GM19099 (cell line): ENCODE data around the gene STRA6.

Experiments
- POLR2A ChIP-seq: IDR thresholded peaks from 3 replicates; pipeline ENCODE4 v1.6.1; 2011; ENCODE audit warnings: low read depth; ENCODE audit not compliant: insufficient read length; ENCODE audit errors: extremely low read depth

Gene STRA6

DNA sequence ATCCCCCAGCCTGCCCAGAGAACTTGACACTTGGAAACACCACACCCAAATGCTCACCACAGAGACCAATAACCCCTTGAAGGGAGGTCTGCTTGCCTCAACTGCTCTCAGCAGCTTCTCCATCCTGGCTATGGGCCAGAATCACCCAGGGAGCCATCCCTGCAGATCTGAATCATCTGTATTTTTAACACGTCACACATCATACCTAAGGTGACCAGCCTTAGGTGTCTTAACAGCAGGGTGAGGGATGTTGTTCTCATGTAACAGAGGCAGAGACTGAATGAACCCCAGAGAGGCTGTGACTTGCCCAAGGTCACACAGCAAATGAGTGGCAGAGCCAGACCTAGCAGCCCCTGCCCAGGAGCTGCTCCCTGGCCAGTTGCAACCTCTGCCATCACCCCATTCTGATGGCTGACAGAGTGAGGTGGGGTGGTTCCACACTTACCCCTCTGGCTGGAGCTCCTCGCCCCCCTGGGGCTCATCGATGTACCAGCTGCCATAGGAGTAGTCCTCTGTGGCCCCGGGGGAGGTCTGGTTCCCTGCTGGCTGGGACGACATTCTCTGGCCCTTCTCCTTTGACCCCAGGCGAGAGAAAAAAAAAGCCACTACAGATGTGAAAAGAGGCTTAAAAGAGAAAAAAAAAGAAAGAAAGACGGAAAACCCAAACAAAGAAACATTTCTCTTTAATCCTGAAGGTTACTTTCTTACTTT, 722 bp downstream of the STRA6 start:
- TF ChIP-seq POLR2A, result no peak

DNA sequence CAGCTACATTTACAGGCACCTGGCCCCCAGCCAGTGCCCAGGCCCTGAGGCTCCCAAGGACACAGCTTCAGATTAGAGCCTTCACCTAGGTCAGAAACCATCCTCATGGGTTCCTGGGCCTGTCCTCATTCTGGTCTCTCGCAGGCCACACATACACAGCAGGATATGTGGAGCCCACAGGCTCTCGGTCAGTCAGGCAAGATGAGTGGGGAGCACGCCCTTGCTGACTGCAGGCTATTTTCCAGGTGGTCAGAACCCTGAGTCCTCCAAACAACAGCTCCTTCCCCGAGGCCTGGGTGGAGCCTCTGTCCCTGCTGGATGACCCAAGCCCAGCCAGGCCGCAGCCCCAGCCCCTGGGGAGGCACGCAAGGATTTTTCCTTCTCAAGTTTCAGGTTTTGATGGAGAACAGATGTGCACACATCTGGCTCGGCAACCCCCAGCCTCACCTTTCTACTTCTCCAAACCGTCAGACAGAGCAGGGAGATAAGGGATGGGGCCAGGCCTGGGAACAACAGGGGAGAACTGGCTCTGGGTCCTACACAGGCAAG, 1.6 kb downstream of the STRA6 start:
- TF ChIP-seq POLR2A, result no peak

DNA sequence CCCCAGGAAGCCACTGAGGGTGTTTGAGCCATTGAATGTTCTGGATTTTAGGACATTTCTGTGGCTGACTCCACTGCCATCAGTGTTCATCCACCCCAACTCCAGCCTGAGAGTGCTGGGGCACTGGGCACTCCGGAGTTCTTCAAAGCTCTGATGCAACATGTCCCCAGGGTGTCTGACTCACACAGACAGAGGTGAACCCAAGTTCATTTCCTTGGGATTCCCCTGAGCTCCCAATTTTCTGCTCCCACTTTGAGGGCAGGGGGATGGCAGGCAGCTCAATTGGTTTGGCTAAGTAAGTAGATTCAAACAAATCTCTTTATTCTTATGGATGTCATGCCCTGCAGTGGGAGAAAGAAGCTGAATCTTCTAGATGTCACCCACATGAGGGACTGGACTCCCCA, 2.2 kb downstream of the STRA6 start:
- TF ChIP-seq POLR2A, result no peak

DNA sequence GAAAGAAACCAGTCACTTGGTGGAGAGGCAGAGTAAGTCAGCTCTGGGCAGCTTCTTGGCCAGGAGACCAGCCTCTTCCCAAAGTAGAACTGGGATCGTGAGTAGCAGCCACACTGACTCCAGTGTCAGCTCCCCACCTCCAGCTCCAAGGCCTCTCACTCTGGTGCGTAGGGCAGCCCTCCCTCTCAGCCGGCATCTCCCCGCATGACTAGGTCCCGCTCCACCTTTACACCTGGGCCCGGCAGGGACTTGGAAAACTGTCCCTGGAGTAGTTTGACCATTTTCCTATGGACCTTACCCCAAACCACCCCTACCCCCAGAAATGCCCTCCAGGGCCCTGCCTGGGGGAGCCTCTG, 3.3 kb downstream of the STRA6 start:
- TF ChIP-seq POLR2A, result no peak

DNA sequence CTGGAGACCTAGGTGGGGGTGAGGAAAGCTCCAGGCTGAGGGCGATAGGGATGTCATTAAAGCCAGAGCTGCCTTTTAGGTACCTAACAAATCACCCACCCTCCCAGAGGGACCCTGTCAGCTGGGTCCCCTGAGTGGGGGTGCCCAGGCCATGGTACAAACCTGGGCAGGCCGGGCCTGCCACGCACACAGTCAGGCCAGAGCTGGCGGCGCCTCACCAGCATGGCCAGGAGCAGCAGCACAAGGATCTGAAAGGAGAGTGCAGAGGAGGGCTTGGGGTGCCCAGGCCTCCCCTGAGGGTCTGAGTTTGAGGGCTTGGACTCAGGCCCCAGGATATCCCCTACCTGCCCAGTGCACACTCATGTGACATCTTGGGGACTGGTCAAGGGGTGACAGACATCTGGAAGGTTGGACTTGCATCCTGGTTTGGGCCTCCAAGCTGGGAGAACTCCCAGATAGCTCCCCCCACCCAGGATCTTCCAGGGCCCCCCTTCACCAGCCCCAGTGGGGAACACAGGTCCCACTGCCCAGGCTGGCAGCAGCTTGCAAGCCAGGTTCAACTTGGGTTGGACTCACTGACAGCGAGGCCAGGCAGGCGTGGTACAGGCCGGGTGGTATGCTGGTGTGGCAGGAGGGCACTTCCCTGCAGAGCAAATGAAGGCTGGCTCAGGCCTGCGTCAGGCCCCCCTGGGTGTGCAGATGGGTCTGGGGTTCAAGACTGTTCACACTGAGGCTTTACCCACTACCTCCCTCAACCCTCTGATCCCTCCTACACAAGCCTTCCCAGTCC, 5.2 kb downstream of the STRA6 start:
- TF ChIP-seq POLR2A, result no peak

DNA sequence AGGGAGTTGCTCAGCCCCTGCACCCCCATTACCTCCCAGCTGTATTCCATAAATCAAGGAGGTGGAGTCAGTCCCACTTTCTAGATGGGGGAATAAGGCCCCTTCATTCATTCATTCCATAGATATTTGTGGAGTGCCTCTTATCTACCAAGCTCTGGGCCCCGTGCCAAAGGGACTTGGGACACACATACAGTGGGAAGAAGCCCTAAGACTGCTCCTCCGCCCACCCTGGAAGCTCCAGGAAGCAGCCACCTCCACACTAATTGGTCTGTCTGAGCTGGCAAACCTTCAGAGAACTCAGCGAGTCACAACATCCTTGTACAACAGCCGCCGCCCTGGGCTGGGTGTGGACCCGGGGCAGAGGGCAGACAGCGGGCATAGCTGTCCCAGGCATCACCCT, 6.4 kb downstream of the STRA6 start:
- TF ChIP-seq POLR2A, result no peak

DNA sequence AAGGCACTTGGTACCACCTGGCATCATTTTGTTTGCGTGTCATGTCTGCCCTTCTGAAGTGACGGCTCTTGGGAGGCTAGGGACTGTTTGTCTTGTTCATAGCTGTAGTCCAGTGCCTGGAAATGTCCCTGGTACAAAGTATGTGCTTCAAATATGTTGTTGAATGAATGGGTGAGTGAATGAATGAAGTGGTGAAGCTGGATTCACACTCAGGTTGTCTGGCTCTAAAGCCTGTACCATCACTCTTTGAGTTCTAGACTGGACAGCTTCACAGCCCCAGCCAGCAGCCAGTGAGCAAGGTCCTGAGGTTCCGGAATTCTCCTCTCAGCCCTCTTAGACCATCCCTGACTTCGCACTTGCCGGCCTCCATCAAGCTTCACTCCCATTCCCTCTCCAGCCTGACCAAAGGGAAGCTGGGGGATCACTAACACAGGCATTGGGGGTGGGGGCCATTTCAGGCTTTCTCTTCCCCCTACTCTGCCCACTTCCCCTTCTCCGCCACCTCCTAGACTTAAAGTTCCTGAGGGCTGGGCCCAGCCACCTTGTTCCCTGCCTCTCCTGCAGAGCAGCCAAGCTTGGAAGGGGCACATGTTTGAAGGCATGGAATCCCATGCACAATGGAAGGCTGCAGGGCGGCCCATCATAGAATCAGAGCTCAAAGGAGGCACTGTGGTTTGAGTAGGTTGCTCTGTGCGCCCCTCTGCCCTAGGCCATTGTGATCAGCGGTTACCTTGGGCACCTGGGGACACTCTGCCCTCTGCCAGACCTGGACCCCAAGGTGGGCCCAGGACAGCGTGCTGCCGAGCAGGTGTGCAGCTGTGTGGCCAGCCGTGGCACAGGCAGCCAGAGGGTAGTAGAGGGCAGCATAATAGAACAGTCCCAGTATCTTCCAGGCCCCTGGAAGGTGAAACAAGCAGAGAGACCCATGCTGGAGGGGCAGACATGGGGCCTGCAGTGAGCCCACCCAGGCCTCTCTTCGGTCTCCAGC, 7.7 kb downstream of the STRA6 start:
- no peak for TF ChIP-seq POLR2A

DNA sequence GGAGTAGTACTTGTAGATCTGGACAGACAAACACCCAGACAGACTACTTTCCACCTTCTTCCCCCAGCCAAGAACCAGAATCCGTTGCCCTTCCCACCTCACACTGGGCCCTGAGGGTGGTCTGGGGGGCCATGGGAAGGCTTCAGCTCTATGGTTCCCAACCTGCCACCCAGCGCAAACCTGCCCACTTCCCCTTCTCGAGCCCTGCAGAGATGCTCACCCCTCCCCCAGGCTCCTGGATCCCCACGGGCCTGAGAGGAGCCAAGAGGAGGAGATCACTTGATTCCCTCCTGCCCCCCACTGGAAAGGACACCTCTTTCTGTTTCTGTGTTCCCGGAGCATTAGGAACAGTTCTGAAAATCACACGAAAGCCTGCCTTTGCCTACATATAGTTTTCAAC, 8.7 kb downstream of the STRA6 start:
- TF ChIP-seq POLR2A, result no peak

DNA sequence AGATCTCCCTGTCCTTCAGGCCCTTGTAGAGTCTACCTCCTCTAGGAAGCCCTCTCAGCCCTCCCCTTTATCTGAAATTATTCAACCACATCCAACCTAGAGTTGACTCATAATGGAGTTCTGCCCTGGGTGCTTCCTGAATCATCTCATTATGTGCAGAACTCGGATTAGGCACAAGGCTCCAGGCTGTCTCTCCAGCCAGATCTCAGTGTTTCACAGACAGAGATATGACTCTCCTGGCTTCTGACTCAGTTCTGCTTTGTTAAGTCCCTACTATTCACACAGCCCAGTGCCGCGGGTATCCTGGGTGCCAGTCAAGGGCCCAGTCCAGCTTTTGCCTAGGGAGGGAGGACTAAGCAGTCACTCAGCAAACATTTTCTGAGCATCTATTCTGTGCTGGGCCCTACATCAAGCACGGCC, 9.3 kb downstream of the STRA6 start:
- TF ChIP-seq POLR2A, result no peak

DNA sequence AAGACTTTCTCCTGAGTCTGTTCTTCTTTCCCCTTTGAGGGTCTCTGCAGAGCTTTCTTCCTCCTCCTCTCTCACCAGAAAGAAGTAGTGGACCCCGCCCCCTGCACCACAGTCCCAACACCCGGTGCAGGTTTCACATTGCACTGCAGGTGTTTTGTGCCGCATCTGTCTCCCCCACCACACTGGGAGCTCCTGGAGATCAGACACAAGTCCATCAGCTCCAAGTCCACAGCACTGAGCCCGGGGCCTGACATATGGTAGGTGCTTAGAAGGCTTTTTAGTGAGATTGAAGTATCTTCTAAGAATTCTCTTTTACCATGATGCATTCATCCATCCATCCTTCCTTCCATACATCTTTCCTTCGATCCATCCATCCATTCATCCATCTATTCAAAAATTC, 9.8 kb downstream of the STRA6 start:
- no peak for TF ChIP-seq POLR2A

DNA sequence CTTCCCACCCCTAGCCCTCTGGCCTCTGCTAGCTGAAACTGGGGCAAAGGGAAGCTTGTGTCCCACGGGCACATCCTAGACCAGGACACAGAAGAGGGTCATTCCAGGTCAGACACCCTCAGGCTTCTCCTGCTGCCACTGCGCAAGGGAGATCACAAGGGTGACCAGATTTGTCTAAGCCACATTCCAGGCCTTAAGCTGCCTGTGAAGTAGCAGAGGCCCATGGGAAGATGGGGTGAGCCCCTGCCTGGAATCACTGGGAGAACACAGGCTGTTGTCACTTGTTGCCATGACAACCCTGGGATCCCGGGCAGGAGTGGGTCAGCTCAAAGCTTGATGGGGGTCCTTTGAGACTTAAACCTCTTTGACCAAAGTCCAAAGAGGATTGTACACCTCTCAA, 10.8 kb downstream of the STRA6 start:
- no peak for TF ChIP-seq POLR2A

DNA sequence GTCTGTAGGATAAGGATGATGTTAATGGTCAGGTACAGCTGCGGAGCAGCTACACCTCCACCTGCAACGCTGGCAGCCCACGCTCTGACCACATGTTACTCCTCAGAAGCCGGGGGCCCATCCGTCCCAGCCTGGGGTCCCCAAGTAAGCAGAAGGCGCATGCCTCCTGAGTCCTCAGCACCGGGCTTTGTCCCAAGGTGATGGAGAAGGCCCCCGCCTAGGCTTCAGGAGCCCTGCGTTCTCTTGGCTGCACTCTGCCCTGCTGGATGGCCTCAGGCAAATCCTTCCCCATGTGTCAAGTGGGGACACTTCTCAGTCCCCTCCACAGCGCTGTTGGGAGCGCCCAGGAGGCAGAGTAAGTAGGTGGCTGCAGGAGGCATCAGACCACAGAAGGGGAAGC, 14.4 kb downstream of the STRA6 start:
- TF ChIP-seq POLR2A, result no peak

DNA sequence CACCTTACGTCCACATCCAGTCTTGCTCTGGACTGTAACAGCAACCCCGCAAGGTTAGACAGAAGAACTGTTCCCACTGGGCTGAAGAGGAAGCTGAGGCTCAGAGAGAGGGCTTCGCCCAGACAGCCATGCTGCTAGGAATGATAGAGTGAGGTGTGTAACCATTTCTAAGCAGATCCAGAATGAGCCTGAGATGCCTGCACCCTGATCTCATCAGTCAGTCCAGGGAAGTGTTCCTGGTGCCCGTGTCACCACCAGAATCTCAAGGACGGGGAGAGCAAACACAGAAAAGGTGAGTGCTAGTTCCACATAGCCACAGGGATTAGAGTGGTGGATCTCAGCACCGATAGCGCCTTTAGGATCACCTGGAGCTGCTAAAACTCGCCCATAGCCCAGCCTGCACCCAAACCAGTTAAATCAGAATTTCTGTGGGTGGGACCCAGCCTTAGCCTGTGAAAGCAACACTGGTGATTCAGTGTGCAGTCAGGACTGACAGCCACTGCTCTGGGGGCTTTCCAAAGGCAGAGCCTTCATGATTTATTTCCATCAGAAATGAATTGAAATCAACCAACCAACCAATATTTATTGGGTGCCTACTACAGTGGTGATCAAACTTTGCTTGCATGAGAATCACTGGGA, 16.8 kb downstream of the STRA6 start:
- TF ChIP-seq POLR2A, result no peak

DNA sequence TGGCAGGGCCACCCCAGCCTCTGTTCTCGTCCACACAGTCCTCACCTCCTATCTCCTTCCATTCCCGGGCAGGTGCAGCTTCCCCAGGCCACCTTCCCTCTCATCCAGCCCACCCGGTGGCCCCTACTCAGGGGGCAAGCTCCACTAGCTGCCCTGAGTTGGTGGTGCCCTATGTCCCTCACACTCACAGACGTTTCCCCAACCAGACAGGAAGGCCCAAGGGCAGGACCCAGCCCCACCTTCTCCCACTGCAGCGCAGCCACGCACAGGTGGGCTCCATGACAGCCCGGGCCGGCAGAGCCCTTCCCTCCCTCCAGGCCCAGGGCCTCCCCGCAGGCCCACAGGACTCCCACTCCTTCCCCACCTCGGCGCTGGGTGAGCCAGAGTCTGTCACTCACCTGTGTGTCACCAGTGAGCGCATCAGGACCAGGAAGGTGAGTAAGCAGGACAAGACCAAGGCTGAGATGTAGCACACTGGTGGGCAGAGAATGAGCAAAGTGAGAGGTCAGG, 17.9 kb downstream of the STRA6 start:
- no peak for TF ChIP-seq POLR2A
